Stomach (tissue), 9 donors: Measurements from ENCODE around the gene INSYN2B. TPM values are rescaled to one million over a fixed set of nuclear protein-coding genes. Genes with fewer than 3 reads are reported as not detected.
"Not testable (repeated sequence)": the region's sequence is repeated elsewhere in the genome, so short reads cannot be mapped to it uniquely, and the experiment has no call there.

ENCODE experiments used
- DNase-seq, 2 donors: peaks; one replicate each; pipeline versions ENCODE4 v3.0.0 to v3.0.0-alpha.2; 2013 to 2019
- H3K27ac ChIP-seq, 5 donors: fragments of 200-600 bp in 4 of 5; sonication (generic) in 4 of 5; one replicate each; pipeline ENCODE4 v1.5.1; 2013 to 2019; ENCODE audit warnings: mild to moderate bottlenecking in 1 of 5, moderate library complexity in 1 of 5
- H3K27me3 ChIP-seq, 3 donors: fragments of 200-600 bp; sonication (generic); one replicate each; pipeline ENCODE4 v1.5.1; 2017 to 2019; ENCODE audit warnings: mixed run types in 1 of 3
- H3K36me3 ChIP-seq, 4 donors: fragments of 200-600 bp; sonication (generic); 1 replicate in 3 of 4; 2 replicates in 1 of 4; pipeline ENCODE4 v1.5.1; 2016 to 2019
- H3K4me1 ChIP-seq, 4 donors: fragments of 200-600 bp; sonication (generic); one replicate each; pipeline ENCODE4 v1.5.1; 2016 to 2019
- H3K4me3 ChIP-seq, 4 donors: fragments of 200-600 bp; sonication (generic) in 3 of 4; one replicate each; pipeline ENCODE4 v1.5.1; 2016 to 2019; ENCODE audit warnings: mild to moderate bottlenecking in 1 of 4
- H3K9me3 ChIP-seq, 4 donors: fragments of 200-600 bp; sonication (generic); one replicate each; pipeline ENCODE4 v1.5.1; 2016 to 2019
- EP300 ChIP-seq: sonication (generic); formaldehyde crosslinking; IDR thresholded peaks from one replicate; pipeline ENCODE4 v1.6.1; 2017; ENCODE audit warnings: antibody characterized with exemption
- POLR2A ChIP-seq, 4 donors: fragments of 450-650 bp; IDR thresholded peaks; one replicate each; pipeline ENCODE4 v1.6.1; 2016; ENCODE audit warnings: antibody characterized with exemption in 4 of 4, control low read depth in 2 of 4, mild to moderate bottlenecking in 1 of 4, moderate library complexity in 1 of 4
- POLR2AphosphoS5 ChIP-seq, 3 donors: sonication (generic); formaldehyde crosslinking; IDR thresholded peaks; one replicate each; pipeline ENCODE4 v1.6.1; 2016; ENCODE audit warnings: antibody characterized with exemption in 3 of 3
- WGBS, 5 donors: extraction: QIAGEN DNeasy Blood & Tissue Kit in 3 of 5; methylation state at CpG; one replicate each; pipeline versions ENCODE4 v1.1.5 to v1.1.7; 2013 to 2018; 5-methylcytosine and 5-hydroxymethylcytosine counted together
- intact Hi-C: fragments of 100-400 bp; cut with DNase I; formaldehyde crosslinking; loops from one replicate; pipeline ENCODE4 v1.15.1; 2023; ENCODE audit warnings: low total_unique reads
- polyA plus RNA-seq, 3 donors: library from polyadenylated mRNA; stranded (reverse); fragments of 200-250 nt; gene quantifications; one replicate each; pipeline ENCODE4 v1.2.3, GENCODE V29; 2013
- total RNA-seq, 5 donors: library from RNA; depleted of rRNA; stranded (reverse); fragments of >200 nt; gene quantifications; one replicate each; pipeline versions ENCODE4 v1.1.0 to v1.2.3, GENCODE V29; 2014 to 2016
- TF ChIP-seq, protein P1 (sequence below), 7 experiments: fragments of 450-650 bp in 4 of 7; fragments of 200-600 bp in 3 of 7; sonication (generic) in 3 of 7; IDR thresholded peaks; one replicate each; pipeline ENCODE4 v1.5.1; 2016 to 2019; ENCODE audit warnings: antibody characterized with exemption in 7 of 7, control low read depth in 2 of 7, mild to moderate bottlenecking in 1 of 7
- donor health status: healthy with polysubstance abuse.
- donor health status: Bipolar disorder and iron deficiency.
- donor health status: healthy.

The INSYN2B gene
- total and polyA plus RNA-seq, 8 donors, result 0.18 to 0.19 TPM; not detected in 6

DNA sequence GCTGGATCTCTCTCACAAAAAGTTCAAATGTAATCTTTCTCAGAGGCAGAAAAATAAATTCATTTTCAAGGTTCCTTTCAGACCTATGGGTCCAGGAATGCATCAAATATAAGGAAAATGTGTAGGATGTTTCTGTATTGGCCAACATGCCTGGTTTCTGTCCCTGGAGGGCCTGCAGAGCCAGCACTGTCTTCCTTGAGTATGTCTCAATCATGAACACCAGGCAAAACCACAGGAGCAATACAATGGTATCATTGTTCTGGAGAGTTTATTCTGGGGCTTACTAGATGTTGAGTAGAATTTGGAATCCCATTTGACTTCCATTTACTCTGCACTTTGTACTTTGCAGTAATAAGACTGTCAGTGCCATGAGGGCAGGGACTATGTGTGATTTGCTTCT lies 23.5 kb downstream of the INSYN2B start:
- Histone ChIP-seq H3K36me3 (no peaks in the 10 kb centered on the region), H3K27ac (no peak overlapping the region), H3K27me3 (peaks cover 0 to 3% (median under 1%) of the 10 kb centered on the region in 3 donors), H3K9me3 (no peaks in the 10 kb centered on the region), H3K4me1 (no peaks in the 10 kb centered on the region), H3K4me3 (no peak overlapping the region)
- DNase-seq, result no peak
- no peak for TF ChIP-seq POLR2AphosphoS5 (IDR thresholded peaks at IDR 0.05)
- TF ChIP-seq EP300, result no peak
- no peak for TF ChIP-seq POLR2A (IDR thresholded peaks at IDR 0.05)
- TF ChIP-seq, protein P1, sequence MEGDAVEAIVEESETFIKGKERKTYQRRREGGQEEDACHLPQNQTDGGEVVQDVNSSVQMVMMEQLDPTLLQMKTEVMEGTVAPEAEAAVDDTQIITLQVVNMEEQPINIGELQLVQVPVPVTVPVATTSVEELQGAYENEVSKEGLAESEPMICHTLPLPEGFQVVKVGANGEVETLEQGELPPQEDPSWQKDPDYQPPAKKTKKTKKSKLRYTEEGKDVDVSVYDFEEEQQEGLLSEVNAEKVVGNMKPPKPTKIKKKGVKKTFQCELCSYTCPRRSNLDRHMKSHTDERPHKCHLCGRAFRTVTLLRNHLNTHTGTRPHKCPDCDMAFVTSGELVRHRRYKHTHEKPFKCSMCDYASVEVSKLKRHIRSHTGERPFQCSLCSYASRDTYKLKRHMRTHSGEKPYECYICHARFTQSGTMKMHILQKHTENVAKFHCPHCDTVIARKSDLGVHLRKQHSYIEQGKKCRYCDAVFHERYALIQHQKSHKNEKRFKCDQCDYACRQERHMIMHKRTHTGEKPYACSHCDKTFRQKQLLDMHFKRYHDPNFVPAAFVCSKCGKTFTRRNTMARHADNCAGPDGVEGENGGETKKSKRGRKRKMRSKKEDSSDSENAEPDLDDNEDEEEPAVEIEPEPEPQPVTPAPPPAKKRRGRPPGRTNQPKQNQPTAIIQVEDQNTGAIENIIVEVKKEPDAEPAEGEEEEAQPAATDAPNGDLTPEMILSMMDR (IDR thresholded peaks at IDR 0.05), result no peak
- intact Hi-C loops, result no loop called here

DNA sequence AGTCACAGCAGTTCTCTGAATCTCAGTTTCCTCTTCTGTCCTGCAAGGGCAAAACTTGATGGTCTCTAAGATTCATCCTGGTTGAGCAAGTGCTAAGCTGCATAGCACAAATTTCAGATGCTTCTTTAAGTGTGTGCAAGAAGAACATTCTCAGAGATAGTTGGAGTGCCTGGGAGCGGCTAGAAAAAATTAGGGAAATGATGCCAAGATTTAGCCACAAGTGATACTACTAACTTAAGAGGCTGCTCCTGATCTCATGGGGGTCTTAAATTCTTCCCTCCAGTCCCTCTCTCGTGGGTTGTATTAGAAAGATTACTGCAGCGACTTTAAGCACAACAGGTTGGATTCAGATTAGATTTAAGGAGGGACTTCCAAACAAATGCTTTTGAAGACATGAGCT lies 24.2 kb downstream of the INSYN2B start:
- peaks cover 0 to 5% (median 3%) of the 10 kb centered on the region in 3 donors for H3K27me3 ChIP-seq
- no peak overlapping the region for H3K4me3 ChIP-seq
- DNase-seq, result no peak
- 75 to 85% (median 78%) methylated on average over 3 of the region's 3 CpGs for WGBS, 5 donors
- no peaks in the 10 kb centered on the region for H3K36me3 ChIP-seq
- H3K27ac ChIP-seq, result no peak overlapping the region
- intact Hi-C loops, result no loop called here
- TF ChIP-seq EP300, result no peak
- no peak for TF ChIP-seq POLR2A (IDR thresholded peaks at IDR 0.05)
- no peak for TF ChIP-seq POLR2AphosphoS5 (IDR thresholded peaks at IDR 0.05)
- TF ChIP-seq, protein P1 (IDR thresholded peaks at IDR 0.05), result no peak
- H3K9me3 ChIP-seq, result no peaks in the 10 kb centered on the region
- no peaks in the 10 kb centered on the region for H3K4me1 ChIP-seq

DNA sequence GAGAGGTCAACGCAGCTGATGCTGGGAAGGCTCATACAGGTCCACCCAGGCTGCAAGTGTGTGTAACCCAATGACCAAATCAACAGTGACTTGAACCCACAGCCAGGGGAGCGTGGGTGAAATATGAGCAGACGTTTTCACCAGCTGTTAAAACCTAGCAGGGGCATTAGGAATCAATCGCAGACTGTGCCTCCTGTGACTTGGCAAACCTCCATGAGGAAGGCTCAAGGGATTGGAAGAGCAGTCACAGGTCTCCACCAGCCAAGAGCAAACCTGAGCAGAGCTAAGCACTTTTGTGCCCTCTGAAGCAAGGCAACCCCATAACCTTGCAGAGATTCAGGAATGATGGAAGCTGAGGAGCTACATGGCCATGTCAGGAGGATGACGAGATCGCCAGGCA lies 25.5 kb downstream of the INSYN2B start:
- no peak for TF ChIP-seq POLR2A (IDR thresholded peaks at IDR 0.05)
- 75 to 88% (median 83%) methylated on average over 6 of the region's 6 CpGs for WGBS, 5 donors
- DNase-seq, result no peak
- H3K4me3 ChIP-seq, result no peak overlapping the region
- no peaks in the 10 kb centered on the region for H3K4me1 ChIP-seq
- intact Hi-C loops, result no loop called here
- no peaks in the 10 kb centered on the region for H3K36me3 ChIP-seq
- H3K27ac ChIP-seq, result no peak overlapping the region
- H3K9me3 ChIP-seq, result no peaks in the 10 kb centered on the region
- H3K27me3 ChIP-seq, result peaks cover 0 to 5% (median 3%) of the 10 kb centered on the region in 3 donors

DNA sequence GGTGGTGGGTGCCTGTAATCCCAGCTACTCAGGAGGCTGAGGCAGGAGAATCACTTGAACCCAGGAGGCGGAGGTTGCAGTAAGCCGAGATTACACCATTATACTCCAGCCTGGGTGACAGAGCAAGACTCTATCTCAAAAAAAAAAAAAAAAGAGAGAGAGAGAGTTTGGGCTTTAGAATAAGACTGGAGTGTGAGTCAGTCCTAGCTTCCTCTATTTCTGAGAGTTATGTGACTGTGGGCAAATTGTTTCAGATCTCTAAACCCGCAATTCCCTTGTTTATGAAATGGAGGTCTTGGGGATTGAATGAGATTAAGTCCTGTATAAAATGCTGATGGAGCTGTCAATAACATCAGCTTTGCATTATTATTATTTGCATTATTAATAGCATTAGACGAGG lies 27.1 kb downstream of the INSYN2B start:
- WGBS, 5 donors, result 69 to 79% (median 72%) methylated on average over 4 of the region's 4 CpGs
- intact Hi-C loops, H3K4me1 ChIP-seq, H3K36me3 ChIP-seq, H3K27me3 ChIP-seq, H3K27ac ChIP-seq, H3K9me3 ChIP-seq, H3K4me3 ChIP-seq, DNase-seq: not testable (repeated sequence)

DNA sequence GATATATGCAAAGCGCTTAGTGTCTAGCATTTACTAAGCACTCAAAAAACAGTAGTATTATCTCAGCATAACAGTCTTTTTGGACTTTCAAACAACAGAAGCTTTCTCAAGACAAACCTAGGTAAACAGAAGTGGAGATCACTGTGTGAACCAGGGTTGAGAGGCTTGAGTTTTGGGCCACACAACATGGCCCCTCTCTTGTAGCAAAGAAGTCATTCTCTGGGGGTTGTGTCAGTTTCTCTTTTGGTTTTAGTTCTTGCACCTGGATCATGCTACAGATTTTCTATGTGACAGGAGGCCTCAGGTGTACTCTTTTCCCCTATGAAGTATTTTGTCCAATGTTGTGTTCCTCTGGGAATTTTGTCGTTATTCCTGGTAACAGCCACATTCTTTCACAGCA lies 30.0 kb downstream of the INSYN2B start:
- H3K27me3 ChIP-seq, result peaks cover 0 to 5% (median 3%) of the 10 kb centered on the region in 3 donors
- no peak overlapping the region for H3K27ac ChIP-seq
- H3K4me3 ChIP-seq, result no peak overlapping the region
- intact Hi-C loops, result no loop called here
- no peaks in the 10 kb centered on the region for H3K36me3 ChIP-seq
- peaks cover 0 to 9% (median 0%) of the 10 kb centered on the region in 4 donors for H3K4me1 ChIP-seq
- H3K9me3 ChIP-seq, result no peaks in the 10 kb centered on the region
- 89 to 100% (median 95%) methylated on average over 2 of the region's 2 CpGs for WGBS, 5 donors
- TF ChIP-seq POLR2AphosphoS5 (IDR thresholded peaks at IDR 0.05) (no peak), EP300 (no peak), POLR2A (IDR thresholded peaks at IDR 0.05) (no peak)
- no peak for DNase-seq

DNA sequence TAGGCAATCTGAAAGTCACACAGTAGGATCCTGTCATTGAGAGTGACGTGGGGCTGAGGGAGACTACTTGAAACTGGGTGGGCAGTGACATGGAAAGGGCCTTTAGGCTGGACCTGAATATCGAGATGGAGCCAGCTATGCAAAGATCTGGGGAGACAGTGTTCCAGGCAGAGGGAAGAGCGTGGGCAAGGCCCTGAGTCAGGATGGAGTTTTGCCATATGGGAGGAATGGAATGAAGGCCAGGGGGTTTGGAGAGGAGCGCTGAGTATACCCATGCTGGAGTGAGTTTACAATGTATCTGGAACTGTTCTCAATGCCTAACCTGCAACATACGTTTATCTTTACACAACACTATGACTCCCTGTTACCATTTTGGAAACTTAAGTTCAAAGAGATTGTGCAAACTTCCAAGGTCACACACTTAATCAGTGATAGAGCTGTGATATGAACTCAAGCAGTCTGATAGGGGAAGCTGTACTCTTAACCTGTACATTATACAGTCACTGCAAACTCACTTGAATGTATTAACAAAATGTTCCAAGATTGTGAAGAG lies 33.5 kb downstream of the INSYN2B start:
- no peak overlapping the region for H3K4me3 ChIP-seq
- WGBS, 5 donors, result 70 to 79% (median 77%) methylated on average over 5 of the region's 5 CpGs
- H3K27me3 ChIP-seq, result peaks cover 0 to 5% (median 0%) of the 10 kb centered on the region in 3 donors
- no peak overlapping the region for H3K27ac ChIP-seq
- no peaks in the 10 kb centered on the region for H3K9me3 ChIP-seq
- no peak for DNase-seq
- H3K4me1 ChIP-seq, result peaks cover 0 to 9% (median 0%) of the 10 kb centered on the region in 4 donors
- intact Hi-C loops, result no loop called here
- TF ChIP-seq POLR2A (IDR thresholded peaks at IDR 0.05) (no peak), EP300 (no peak), POLR2AphosphoS5 (IDR thresholded peaks at IDR 0.05) (no peak)
- TF ChIP-seq, protein P1 (IDR thresholded peaks at IDR 0.05), result no peak
- no peaks in the 10 kb centered on the region for H3K36me3 ChIP-seq
